HG02840 (cell line): ENCODE results near the gene PPP1R26.

Experiments used
- ATAC-seq: cut with Tn5 transposase; IDR thresholded peaks from one replicate; pipeline ENCODE4 v1.9.1; 2021; ENCODE audit warnings: mild to moderate bottlenecking, moderate library complexity, moderate number of reproducible peaks; ENCODE audit not compliant: unreplicated experiment, low FRiP score

Gene PPP1R26

DNA sequence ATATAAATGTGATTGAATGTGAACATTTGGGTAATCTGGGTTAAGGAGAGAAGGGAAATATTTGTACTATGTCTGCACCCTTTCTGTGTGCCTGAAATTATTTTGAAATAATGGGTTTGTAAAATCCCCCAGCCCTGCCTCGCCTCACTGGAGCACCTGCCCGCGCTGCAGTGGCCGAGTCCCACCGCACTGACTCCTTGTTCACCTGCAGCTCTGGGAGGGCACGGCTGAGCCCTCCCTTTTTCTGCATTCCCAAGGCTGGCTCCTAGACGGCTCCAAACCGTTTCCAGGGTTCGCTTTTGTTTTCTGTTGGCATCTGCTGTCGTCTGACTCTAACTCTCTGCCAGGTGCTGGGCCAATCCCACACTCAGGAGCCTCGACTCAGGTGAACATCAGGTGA, 17.6 kb upstream of the PPP1R26 start:
- ATAC-seq, result no peak

DNA sequence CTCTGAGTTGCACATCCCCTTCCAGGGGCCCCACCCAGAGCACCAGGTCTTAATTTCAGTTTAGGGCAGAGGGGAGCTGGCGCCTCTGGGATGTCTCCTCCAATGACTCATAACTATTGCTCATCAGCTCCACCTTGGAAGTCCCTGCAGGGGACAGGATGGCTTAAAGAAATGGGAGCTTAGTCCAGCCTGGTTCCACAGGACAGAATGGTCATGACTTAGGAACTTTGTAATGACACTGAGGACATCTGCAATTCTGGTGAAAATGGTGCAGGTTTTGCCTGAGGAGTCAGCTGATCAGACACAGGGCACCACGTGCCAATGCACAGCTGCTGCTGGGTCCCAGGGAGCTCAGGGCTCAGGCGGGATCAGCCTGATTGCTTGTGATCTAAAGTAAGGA, 16.4 kb upstream of the PPP1R26 start:
- ATAC-seq, result no peak

DNA sequence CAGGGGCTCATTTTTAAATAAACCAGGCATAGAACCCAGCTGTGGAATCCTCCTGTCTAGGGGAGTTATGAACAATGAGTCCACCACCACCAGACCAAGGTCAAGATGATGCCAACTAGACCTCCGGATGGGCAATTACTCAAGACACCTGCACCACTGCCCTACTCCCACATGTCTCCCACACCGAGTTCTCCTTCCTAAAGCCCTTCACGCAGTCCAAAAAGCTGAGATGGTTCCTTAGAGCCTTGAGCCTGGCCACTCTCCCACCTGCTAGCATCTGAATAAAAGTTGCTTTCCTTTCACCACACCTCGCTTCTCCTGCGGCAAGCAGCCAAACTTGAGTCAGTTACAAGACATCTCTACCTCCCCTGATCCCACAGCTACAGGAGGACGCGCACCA, 15.4 kb upstream of the PPP1R26 start:
- ATAC-seq, result no peak

- no peak for ATAC-seq
Measured at GRCh38 chr9:135468854-135469521, 10.6 kb upstream of the PPP1R26 start.

GRCh38 chr9:135471791-135472640, 7.6 kb upstream of the PPP1R26 start:
- ATAC-seq, result no peak

DNA sequence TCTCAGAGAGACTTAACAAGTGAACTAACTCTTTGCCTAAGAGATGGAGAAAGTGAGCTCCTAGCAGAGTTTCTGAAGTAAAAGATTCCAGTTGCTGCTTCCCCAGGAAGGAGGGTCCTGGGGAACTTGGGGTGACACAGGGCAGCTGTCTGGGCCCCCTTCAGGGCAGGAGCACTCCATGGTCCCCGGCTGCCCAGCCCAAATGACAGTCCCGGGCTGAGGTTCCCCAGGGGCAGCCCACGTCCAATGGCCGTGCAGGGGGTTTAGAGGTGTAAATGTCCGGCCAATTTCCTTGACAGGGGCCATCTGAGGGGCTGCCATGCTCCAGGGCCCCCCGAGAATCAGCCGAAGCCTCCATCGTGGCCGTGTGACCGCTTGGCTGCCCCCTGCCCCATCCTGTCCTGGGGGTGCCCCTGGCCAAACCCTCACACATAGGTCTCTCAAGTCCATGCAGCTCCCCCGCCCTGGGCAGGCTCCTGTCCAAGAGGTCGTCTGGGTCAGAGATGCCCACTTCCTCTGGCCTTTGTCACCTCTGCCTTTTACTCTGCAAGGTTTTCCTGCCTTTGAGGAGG, 5.5 kb upstream of the PPP1R26 start:
- no peak for ATAC-seq

- ATAC-seq, result no peak
Measured at GRCh38 chr9:135474915-135475314, 4.7 kb upstream of the PPP1R26 start.

DNA sequence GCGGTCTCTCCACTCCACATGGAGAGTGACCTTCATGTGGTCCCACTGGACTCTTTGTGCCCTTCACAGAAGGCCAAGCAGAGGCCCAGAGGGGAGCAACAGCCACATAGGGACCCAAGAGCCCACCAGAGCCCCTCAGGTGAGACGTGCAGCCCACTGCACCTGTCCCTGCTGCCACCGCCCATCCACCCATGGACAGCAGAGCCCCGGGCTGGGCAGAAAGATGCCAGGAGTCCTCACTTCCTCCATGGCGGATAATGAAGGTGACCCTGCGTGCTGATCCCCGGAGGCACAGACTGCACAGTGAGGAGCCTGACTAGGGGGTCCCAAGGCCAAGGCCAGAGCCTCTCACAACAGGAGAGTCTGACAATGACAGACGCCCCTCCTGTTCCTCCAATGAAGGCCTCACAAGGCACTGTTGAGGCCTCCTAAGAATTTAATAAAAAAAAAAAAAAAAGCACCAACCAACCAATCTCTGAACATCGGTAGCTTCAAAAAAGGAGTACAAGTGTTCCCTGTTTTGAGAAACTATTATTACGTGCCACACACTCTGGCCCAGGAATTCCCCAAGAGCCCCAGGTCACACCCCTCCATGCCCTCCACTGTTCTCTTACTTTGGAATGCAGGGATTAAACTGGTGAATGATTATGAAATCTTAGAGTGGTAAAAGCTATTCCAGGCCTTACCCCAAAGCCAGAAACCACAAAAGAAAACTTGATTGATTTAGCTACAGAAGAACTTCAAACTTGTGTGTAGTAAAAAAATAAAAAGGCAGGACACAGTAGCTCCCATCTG, 2.8 kb upstream of the PPP1R26 start:
- ATAC-seq, result no peak

GRCh38 chr9:135478191-135478590, 1.4 kb upstream of the PPP1R26 start:
- ATAC-seq, result no peak

DNA sequence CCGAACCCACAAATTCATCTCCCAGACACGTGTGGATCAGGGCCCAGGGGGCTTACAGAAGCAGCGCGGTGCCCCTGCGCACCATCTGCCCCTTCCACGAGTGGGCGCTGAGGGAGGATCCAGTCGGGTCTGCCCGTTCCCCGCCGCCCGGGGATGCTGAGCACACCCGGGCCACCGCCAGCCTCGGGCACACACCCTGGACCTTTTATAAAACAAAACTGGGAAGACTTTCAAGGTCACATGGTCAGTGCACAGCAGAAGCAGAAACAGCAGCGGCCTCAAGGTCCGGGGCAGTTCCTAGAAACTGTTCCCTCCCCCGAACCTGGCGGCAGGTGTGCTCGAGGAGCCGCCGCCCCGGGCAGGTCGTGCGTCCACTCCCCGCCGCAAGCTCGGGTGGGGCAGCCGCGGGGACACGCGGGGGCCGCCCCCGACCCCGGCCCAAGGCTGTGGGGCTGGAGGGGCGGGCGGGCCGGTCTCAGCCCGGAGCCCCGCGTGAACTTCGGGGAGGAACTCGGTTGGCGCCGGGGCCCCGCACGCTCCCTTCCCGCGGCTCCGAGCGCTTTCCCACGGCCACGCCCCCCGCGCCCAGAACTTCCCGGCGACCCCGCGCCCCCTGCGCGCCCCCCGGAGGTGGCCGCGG, 633 bp upstream of the PPP1R26 start:
- ATAC-seq, result no peak

GRCh38 chr9:135480071-135480939, 723 bp downstream of the PPP1R26 start:
- no peak for ATAC-seq

GRCh38 chr9:135480940-135481310, 1.3 kb downstream of the PPP1R26 start:
- no peak for ATAC-seq

DNA sequence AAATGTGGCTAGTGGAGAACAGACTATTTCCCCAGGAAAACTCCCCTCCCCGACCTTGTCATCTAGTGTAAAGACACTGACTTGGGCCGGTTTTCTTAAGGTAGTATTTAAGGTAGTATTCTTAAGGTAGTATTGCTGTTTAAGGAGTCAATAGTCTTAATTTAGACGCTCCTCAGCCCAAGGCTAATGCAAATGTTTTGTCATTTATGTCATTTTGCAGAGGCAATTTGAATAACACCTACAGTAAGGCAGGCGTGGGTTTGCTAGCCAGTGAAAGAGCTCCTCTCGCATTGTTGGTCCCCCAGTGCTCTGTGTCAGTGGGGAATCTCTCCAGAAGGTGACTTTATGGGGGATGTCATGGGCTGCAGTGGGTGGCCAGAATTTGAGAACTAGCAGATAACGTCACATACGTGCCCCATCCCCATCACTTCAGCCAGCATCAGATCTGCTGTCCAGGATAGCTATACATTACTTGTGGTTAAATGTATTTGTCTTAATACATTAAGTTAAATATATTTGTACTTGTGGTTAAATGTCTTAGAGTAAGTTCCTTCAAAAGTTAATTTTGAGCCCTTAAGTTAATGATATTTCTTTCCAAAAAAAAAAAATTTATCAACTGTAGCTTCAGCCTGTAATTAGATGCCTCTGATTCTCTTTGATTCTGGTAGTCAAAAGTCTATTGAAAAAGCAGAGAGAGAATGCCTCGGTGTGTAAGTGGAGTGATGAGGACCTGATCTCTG, 2.6 kb downstream of the PPP1R26 start:
- no peak for ATAC-seq

DNA sequence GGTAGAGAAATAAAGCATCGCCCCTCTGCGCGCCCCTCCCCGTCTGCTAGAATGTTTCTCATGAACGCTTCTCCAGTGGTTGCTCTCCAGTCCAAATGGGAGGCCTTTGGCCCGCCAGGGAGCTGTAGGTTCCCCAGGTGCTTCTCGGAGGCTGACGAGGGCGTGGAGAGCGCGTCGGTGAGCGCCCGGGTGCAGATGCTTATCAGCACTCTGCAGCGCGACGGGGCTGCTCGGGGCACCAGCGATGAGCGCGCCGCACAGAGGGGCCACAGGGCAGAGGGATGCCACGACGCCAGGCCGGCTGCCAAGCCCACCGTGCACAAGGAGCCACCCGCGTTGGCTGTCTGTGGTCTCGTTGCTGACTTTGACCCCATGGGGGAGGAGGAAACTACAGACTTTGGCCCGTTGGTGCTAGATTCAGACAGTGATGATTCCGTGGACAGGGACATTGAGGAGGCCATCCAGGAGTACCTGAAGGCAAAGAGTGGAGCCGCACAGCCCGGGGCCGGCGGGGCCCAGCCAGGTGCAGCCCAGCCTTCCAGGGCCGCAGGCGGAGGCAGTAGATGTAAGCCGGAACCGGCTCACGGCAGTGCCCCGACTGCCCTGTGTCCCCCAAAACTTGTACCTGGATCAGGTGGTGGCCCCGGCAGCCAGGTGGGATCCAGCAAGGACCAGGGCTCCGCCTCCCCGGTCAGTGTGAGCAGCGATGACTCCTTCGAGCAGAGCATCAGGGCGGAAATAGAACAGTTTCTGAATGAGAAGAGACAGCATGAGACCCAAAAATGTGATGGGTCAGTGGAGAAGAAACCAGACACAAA, 5.1 kb downstream of the PPP1R26 start:
- ATAC-seq, result no peak

GRCh38 chr9:135485385-135485784, 5.8 kb downstream of the PPP1R26 start:
- no peak for ATAC-seq

DNA sequence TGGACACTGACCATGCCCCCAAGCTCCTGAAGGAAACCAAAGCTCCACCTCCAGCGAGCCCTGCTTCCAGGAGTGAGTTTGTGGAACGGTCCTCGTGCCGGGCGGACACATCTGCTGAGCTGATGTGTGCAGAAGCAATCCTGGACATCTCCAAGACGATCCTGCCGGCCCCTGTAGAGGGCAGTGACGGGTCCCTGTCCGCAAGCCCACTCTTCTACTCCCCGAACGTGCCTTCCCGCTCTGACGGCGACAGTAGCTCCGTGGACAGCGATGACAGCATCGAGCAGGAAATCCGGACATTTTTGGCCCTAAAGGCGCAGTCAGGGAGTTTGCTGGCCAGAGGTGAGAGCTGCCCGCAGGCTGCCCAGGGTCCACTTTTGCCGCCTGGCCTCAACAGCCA, 6.2 kb downstream of the PPP1R26 start:
- no peak for ATAC-seq

DNA sequence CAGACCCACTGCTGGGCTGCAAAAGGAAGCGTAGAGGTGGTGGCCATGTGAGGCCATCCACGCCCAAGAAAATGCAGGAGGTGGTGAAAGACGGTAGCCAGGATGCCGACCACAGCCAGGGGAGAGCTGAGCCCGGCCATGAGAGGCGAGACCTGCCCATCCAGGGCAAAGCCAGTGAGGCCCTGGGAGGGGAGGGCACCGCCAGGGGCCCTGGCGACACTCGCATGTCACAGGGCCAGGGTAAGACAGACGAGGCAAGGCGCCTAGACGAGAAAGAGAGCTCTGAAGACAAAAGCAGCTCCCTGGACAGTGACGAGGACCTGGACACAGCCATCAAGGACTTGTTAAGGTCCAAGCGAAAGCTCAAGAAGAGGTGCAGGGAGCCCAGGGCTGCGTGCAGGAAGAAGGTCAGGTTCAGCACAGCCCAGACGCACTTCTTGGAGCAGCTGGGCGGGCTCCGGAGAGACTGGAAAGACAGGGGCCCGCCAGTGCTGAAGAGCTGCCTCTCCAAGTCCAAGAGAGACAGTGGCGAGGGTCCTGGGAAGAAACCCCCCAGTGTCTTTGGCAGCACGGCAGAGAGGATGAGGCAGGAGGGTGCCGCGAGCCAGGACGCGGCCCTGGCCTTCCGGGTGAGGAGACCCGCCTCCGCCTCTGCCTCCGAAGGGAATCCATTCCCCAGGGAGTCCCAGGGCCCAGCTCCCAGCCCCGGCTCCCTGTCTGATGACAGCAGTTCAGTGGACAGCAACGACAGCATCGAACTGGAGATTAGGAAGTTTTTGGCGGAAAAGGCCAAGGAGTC, 6.9 kb downstream of the PPP1R26 start:
- no peak for ATAC-seq
